IgD-negative memory B cell (primary cell): ENCODE results near the gene ADAMTS16. TPM values are rescaled to one million over a fixed set of nuclear protein-coding genes. Genes with fewer than 3 reads are reported as not detected.
A peak's percentile ranks its signal among the peaks of the same experiment; 100 is the strongest.
"Not testable (repeated sequence)": the region's sequence is repeated elsewhere in the genome, so short reads cannot be mapped to it uniquely, and the experiment has no call there.

ENCODE experiments used
- H3K27ac Mint-ChIP-seq, 3 donors: one replicate each; pipeline ENCODE4 v1.8.0; 2020 to 2022; ENCODE audit warnings: mild to moderate bottlenecking in 3 of 3, mixed read lengths in 3 of 3, moderate library complexity in 1 of 3
- H3K27me3 Mint-ChIP-seq: one replicate; pipeline ENCODE4 v1.8.0; 2021; ENCODE audit warnings: mixed read lengths
- H3K36me3 Mint-ChIP-seq: one replicate; pipeline ENCODE4 v1.8.0; 2020; ENCODE audit warnings: mild to moderate bottlenecking, mixed read lengths
- H3K4me1 Mint-ChIP-seq, 3 donors: one replicate each; pipeline ENCODE4 v1.8.0; 2020 to 2022; ENCODE audit warnings: mixed read lengths in 3 of 3, mild to moderate bottlenecking in 1 of 3
- H3K4me3 Mint-ChIP-seq, 4 donors: one replicate each; pipeline ENCODE4 v1.8.0; 2020 to 2022; ENCODE audit warnings: mild to moderate bottlenecking in 4 of 4, mixed read lengths in 4 of 4, moderate library complexity in 3 of 4
- H3K9me3 Mint-ChIP-seq, 3 donors: one replicate each; pipeline ENCODE4 v1.8.0; 2020 to 2021; ENCODE audit warnings: mixed read lengths in 3 of 3, mild to moderate bottlenecking in 1 of 3
- polyA plus RNA-seq: library from polyadenylated mRNA; unstranded; fragments of 300-500 nt; fragmentation: Illumina TruSeq; gene quantifications from one replicate; pipeline ENCODE4 v1.2.3, GENCODE V29; 2021

ADAMTS16 gene
- polyA plus RNA-seq, 1 donor from 2014 or later, result not detected

- Mint-ChIP-seq H3K36me3 (peaks cover 3% of the 10 kb centered on the region), H3K4me1 (peaks cover 0 to 4% (median under 1%) of the 10 kb centered on the region in 3 donors), H3K27me3 (peaks cover 12% of the 10 kb centered on the region), H3K9me3 (peaks cover 0 to 5% (median 1%) of the 10 kb centered on the region in 3 donors), H3K27ac (no peak overlapping the region), H3K4me3 (no peak overlapping the region)
These were observed 4.0 kb upstream of the ADAMTS16 start for GRCh38 chr5:5135957-5136676.

GRCh38 chr5:5137851-5138250 lies 2.3 kb upstream of the ADAMTS16 start:
- H3K9me3 Mint-ChIP-seq, H3K4me1 Mint-ChIP-seq, H3K27ac Mint-ChIP-seq, H3K36me3 Mint-ChIP-seq, H3K4me3 Mint-ChIP-seq: not testable (repeated sequence)
- peaks cover 14% of the 10 kb centered on the region for H3K27me3 Mint-ChIP-seq

- Mint-ChIP-seq H3K27me3 (peaks cover 16% of the 10 kb centered on the region), H3K36me3 (no peaks in the 10 kb centered on the region), H3K4me3 (no peak overlapping the region), H3K4me1 (peaks cover 0 to 5% (median 2%) of the 10 kb centered on the region in 3 donors), H3K27ac (no peak overlapping the region), H3K9me3 (peaks cover 0 to 3% (median 0%) of the 10 kb centered on the region in 3 donors)
These were observed 774 bp upstream of the ADAMTS16 start for GRCh38 chr5:5139336-5139776.

GRCh38 chr5:5140479-5141338 lies 579 bp downstream of the ADAMTS16 start:
- H3K4me1 Mint-ChIP-seq, result peaks cover 0 to 5% (median 2%) of the 10 kb centered on the region in 3 donors
- H3K27ac Mint-ChIP-seq, result no peak overlapping the region
- H3K36me3 Mint-ChIP-seq, result no peaks in the 10 kb centered on the region
- H3K27me3 Mint-ChIP-seq, result peaks cover 16% of the 10 kb centered on the region
- H3K9me3 Mint-ChIP-seq, result peaks cover 0 to 3% (median 0%) of the 10 kb centered on the region in 3 donors
- H3K4me3 Mint-ChIP-seq, result peak overlapping the region in 1 of 4 donors; percentile 7

- Mint-ChIP-seq H3K4me1 (peaks cover 0 to 5% (median 2%) of the 10 kb centered on the region in 3 donors), H3K27me3 (peaks cover 16% of the 10 kb centered on the region), H3K36me3 (no peaks in the 10 kb centered on the region), H3K9me3 (peaks cover 0 to 3% (median 0%) of the 10 kb centered on the region in 3 donors), H3K4me3 (no peak overlapping the region), H3K27ac (no peak overlapping the region)
These were observed 1.1 kb downstream of the ADAMTS16 start for GRCh38 chr5:5141339-5141599.

GRCh38 chr5:5141625-5142525 lies 1.7 kb downstream of the ADAMTS16 start:
- no peaks in the 10 kb centered on the region for H3K36me3 Mint-ChIP-seq
- H3K27ac Mint-ChIP-seq, result no peak overlapping the region
- H3K4me1 Mint-ChIP-seq, result peaks cover 0 to 5% (median 2%) of the 10 kb centered on the region in 3 donors
- no peak overlapping the region for H3K4me3 Mint-ChIP-seq
- peaks cover 16% of the 10 kb centered on the region for H3K27me3 Mint-ChIP-seq
- peaks cover 0 to 3% (median 0%) of the 10 kb centered on the region in 3 donors for H3K9me3 Mint-ChIP-seq

GRCh38 chr5:5144441-5144840 lies 4.3 kb downstream of the ADAMTS16 start:
- Mint-ChIP-seq H3K4me1 (peaks cover 0 to 3% (median 2%) of the 10 kb centered on the region in 3 donors), H3K9me3 (peaks cover 0 to 6% (median 3%) of the 10 kb centered on the region in 3 donors), H3K36me3 (no peaks in the 10 kb centered on the region), H3K4me3 (no peak overlapping the region), H3K27ac (no peak overlapping the region), H3K27me3 (peaks cover 10% of the 10 kb centered on the region)

GRCh38 chr5:5145651-5146529 lies 5.8 kb downstream of the ADAMTS16 start:
- Mint-ChIP-seq H3K36me3 (no peaks in the 10 kb centered on the region), H3K4me3 (no peak overlapping the region), H3K27me3 (peaks cover 6% of the 10 kb centered on the region), H3K4me1 (peaks cover 0 to 3% (median 2%) of the 10 kb centered on the region in 3 donors), H3K27ac (no peak overlapping the region), H3K9me3 (peaks cover 0 to 6% (median 6%) of the 10 kb centered on the region in 3 donors)

- Mint-ChIP-seq H3K27me3 (peaks cover 3% of the 10 kb centered on the region), H3K36me3 (no peaks in the 10 kb centered on the region), H3K9me3 (peaks cover 0 to 6% (median 3%) of the 10 kb centered on the region in 3 donors), H3K4me3 (no peak overlapping the region), H3K4me1 (no peaks in the 10 kb centered on the region), H3K27ac (no peak overlapping the region)
These were observed 6.5 kb downstream of the ADAMTS16 start for GRCh38 chr5:5146530-5147160.

GRCh38 chr5:5149154-5149553 lies 9.0 kb downstream of the ADAMTS16 start:
- Mint-ChIP-seq H3K27ac (no peak overlapping the region), H3K9me3 (peaks cover 0 to 6% (median 6%) of the 10 kb centered on the region in 3 donors), H3K4me3 (no peak overlapping the region), H3K4me1 (no peaks in the 10 kb centered on the region), H3K36me3 (no peaks in the 10 kb centered on the region), H3K27me3 (no peaks in the 10 kb centered on the region)

- no peak overlapping the region for H3K27ac Mint-ChIP-seq
- H3K4me3 Mint-ChIP-seq, result no peak overlapping the region
- no peaks in the 10 kb centered on the region for H3K4me1 Mint-ChIP-seq
- peaks cover 0 to 7% (median 6%) of the 10 kb centered on the region in 3 donors for H3K9me3 Mint-ChIP-seq
- no peaks in the 10 kb centered on the region for H3K27me3 Mint-ChIP-seq
- no peaks in the 10 kb centered on the region for H3K36me3 Mint-ChIP-seq
These were observed 10.5 kb downstream of the ADAMTS16 start for GRCh38 chr5:5150667-5151066.

GRCh38 chr5:5154733-5155132 lies 14.6 kb downstream of the ADAMTS16 start:
- Mint-ChIP-seq H3K27me3 (no peaks in the 10 kb centered on the region), H3K27ac (no peak overlapping the region), H3K36me3 (no peaks in the 10 kb centered on the region), H3K4me1 (peaks cover 0 to 5% (median 0%) of the 10 kb centered on the region in 3 donors), H3K4me3 (no peak overlapping the region), H3K9me3 (peaks cover 0 to 6% (median 3%) of the 10 kb centered on the region in 3 donors)

- no peak overlapping the region for H3K27ac Mint-ChIP-seq
- peaks cover 0 to 3% (median 2%) of the 10 kb centered on the region in 3 donors for H3K9me3 Mint-ChIP-seq
- H3K4me1 Mint-ChIP-seq, result peaks cover 0 to 5% (median 0%) of the 10 kb centered on the region in 3 donors
- no peaks in the 10 kb centered on the region for H3K27me3 Mint-ChIP-seq
- no peak overlapping the region for H3K4me3 Mint-ChIP-seq
- H3K36me3 Mint-ChIP-seq, result no peaks in the 10 kb centered on the region
These were observed 15.5 kb downstream of the ADAMTS16 start for GRCh38 chr5:5155617-5156016.
